ENCODE data around the gene XPO1. TPM values are rescaled to one million over a fixed set of nuclear protein-coding genes. Genes with fewer than 3 reads are reported as not detected.

XPO1 gene, protein sequence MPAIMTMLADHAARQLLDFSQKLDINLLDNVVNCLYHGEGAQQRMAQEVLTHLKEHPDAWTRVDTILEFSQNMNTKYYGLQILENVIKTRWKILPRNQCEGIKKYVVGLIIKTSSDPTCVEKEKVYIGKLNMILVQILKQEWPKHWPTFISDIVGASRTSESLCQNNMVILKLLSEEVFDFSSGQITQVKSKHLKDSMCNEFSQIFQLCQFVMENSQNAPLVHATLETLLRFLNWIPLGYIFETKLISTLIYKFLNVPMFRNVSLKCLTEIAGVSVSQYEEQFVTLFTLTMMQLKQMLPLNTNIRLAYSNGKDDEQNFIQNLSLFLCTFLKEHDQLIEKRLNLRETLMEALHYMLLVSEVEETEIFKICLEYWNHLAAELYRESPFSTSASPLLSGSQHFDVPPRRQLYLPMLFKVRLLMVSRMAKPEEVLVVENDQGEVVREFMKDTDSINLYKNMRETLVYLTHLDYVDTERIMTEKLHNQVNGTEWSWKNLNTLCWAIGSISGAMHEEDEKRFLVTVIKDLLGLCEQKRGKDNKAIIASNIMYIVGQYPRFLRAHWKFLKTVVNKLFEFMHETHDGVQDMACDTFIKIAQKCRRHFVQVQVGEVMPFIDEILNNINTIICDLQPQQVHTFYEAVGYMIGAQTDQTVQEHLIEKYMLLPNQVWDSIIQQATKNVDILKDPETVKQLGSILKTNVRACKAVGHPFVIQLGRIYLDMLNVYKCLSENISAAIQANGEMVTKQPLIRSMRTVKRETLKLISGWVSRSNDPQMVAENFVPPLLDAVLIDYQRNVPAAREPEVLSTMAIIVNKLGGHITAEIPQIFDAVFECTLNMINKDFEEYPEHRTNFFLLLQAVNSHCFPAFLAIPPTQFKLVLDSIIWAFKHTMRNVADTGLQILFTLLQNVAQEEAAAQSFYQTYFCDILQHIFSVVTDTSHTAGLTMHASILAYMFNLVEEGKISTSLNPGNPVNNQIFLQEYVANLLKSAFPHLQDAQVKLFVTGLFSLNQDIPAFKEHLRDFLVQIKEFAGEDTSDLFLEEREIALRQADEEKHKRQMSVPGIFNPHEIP (N-terminal part only)
- total RNA-seq, result 166 and 254 TPM in 2 replicates

GRCh38 chr2:61538200-61538919, at the start of gene XPO1:
XPO1 (minus strand) TSS chr2:61538356; CDS start chr2:61533897, 4,459 bp downstream.

DNA sequence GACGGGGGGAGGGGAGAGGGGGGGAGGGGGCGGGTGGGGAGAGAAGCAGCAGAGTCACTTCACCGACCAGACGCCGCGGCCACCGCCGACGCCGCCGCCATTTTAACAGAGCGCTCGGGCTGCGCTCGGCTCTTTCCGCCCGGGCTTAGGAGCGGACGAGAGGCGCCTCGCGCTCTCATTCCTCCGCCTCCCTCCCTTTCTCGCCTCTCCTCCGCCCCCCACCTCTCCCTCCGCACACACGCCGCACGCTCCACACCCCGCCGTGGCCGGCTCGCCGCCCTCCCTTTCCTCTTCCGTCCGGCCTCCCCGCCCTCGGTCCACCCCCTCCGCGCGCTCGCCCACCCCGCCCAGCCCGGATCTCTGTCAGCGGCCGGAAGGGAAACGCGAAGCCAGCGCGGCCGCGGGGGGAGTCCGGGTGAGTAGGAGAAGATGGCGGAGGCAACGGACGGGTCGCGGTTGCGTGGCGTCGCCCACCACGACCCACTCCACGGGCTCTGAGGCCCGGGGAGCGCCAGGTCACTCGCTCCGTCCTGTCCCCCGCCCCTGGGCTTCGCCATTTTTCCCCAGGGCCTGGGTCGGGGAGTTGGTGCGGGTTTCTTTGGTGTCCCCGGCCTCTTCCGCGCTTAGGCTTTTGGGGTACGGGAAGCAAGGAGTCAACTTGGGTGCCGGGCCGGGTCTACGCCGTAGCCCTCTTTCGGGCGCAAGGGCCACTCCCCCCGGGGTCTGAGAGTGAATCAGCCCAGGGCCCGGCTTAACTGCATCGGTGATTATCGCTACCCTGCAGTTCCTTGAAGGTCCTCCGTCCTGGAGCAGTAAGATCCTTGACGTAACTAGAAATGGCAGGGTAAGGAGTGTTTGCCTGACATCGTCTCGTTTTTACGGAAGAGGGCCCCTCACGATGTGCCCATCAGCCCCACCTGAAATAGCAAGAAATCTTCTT, 66.9 kb downstream of the XPO1 start, which contains the start of gene USP34:
Gene USP34 (minus strand): TSS at position 123 of the 940 bp plus-strand sequence. CDS start 395 bp downstream, outside the sequence.

Other genes starting within 250 kb of the XPO1 start
- 60.9 and 190 TPM in 2 replicates for gene USP34, start 67.3 kb downstream of the XPO1 start, total RNA-seq